Body of pancreas (tissue), 4 donors: ENCODE measurements around the gene CCDC149. TPM values are rescaled to one million over a fixed set of nuclear protein-coding genes. Genes with fewer than 3 reads are reported as not detected.

Source experiments
- ATAC-seq: fragments of 150-250 bp; one replicate; pipeline ENCODE4 v1.9.1; 2016
- DNase-seq, 4 donors: peaks; one replicate each; pipeline ENCODE4 v3.0.0-alpha.2; 2019
- H3K27ac ChIP-seq, 4 donors: fragments of 200-600 bp; sonication (generic); 1 replicate in 3 of 4; 2 replicates in 1 of 4; pipeline versions ENCODE4 v1.5.1 to v1.6.1; 2016 to 2019; ENCODE audit warnings: mild to moderate bottlenecking in 1 of 4, mixed read lengths in 1 of 4, moderate library complexity in 1 of 4
- H3K27me3 ChIP-seq, 2 donors: fragments of 200-600 bp; sonication (generic); one replicate each; pipeline ENCODE4 v1.6.0; 2016; ENCODE audit warnings: mild to moderate bottlenecking in 1 of 2
- H3K36me3 ChIP-seq, 2 donors: fragments of 200-600 bp; sonication (generic); replicated peaks in 1 of 2; 2 replicates each; pipeline ENCODE4 v1.5.1; 2016; ENCODE audit warnings: low read depth in 2 of 2; ENCODE audit not compliant: insufficient read depth in 1 of 2
- H3K4me1 ChIP-seq: fragments of 200-600 bp; sonication (generic); one replicate; pipeline ENCODE4 v1.6.0; 2016
- H3K4me3 ChIP-seq, 2 donors: fragments of 200-600 bp; sonication (generic); 1 replicate in 1 of 2; 2 replicates in 1 of 2; pipeline ENCODE4 v1.5.1; 2016 to 2019
- H3K9me3 ChIP-seq, 3 donors: fragments of 200-600 bp; sonication (generic); 1 replicate in 2 of 3; 2 replicates in 1 of 3; pipeline ENCODE4 v1.5.1; 2016
- POLR2A ChIP-seq, 3 donors: fragments of 450-650 bp; IDR thresholded peaks; one replicate each; pipeline ENCODE4 v1.6.1; 2016; ENCODE audit warnings: antibody characterized with exemption in 3 of 3, mild to moderate bottlenecking in 2 of 3
- WGBS, 2 donors: methylation state at CpG; one replicate each; pipeline ENCODE4 v1.1.5; 2017; 5-methylcytosine and 5-hydroxymethylcytosine counted together
- intact Hi-C: fragments of 100-400 bp; cut with DNase I; formaldehyde crosslinking; loops from one replicate; pipeline ENCODE4 v1.15.1; 2023
- total RNA-seq, 2 donors: library from RNA; depleted of rRNA; stranded (reverse); fragments of >200 nt; gene quantifications; one replicate each; pipeline ENCODE4 v1.1.0, GENCODE V29; 2016
- TF ChIP-seq, protein P1 (sequence below), 7 experiments: fragments of 450-650 bp in 4 of 7; fragments of 200-600 bp in 3 of 7; sonication (generic) in 3 of 7; IDR thresholded peaks; one replicate each; pipeline ENCODE4 v1.5.1; 2016 to 2019; ENCODE audit warnings: antibody characterized with exemption in 7 of 7

Gene CCDC149
- total RNA-seq, 2 donors from 2014 or later = 9.6 to 15.0 TPM

DNA sequence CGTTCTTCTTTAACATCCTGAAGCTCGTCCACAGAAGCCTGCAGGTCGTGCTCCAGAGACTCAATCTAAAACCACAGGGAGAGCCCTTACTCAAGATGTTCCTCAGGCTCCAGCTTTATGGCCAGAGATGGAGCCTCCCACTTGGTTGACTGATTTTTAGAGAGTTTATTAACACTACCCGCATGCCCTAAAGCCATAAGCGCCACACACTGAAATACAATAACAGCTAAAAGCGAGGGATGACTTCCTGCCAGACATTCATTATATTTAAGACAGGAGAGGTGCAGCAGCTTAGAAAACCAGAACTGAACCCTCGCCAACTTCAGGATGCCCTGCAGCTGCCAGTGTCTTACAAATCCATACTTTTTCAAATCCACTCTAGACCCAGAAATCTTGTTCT lies 75.5 kb downstream of the CCDC149 start:
- peaks cover 4 to 8% of the 10 kb centered on the region in 2 donors for H3K36me3 ChIP-seq
- H3K27ac ChIP-seq = no peak overlapping the region
- H3K4me3 ChIP-seq = no peak overlapping the region
- H3K27me3 ChIP-seq = no peaks in the 10 kb centered on the region
- WGBS, 2 donors = 93 to 97% methylated on average over 7 of the region's 7 CpGs
- no peak for TF ChIP-seq POLR2A (IDR thresholded peaks at IDR 0.05)
- no peak for DNase-seq
- H3K9me3 ChIP-seq = no peaks in the 10 kb centered on the region
- no peak for ATAC-seq
- H3K4me1 ChIP-seq = peaks cover 7% of the 10 kb centered on the region
- intact Hi-C loops = no loop called here

DNA sequence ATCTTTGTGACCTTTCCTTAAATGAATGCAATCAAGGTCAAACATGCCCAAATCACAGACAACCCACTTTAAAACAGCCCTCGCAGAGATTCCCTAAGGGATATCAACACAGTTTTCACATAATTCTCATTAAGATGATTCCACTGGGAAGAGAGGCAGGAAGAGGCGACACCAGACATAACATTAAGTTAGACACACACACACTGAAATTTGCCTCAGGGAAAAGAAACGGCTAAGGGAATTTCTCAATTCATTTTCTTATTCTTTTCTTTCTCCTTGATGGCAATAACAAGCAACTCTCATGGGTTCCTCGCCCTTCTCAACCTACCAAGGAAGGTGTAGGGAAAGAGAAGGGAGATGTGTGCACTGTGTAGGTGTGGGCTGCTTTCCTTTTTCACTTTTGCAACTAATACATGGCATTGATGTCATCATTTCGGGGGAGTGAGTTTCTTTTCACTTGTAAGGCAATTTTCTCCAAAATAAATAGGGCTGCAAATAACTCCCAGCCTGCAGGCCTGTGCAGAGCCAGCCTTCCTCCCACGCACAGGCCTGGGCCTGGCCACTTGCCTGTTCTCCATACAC lies 76.1 kb downstream of the CCDC149 start:
- H3K36me3 ChIP-seq = peaks cover 4 to 8% of the 10 kb centered on the region in 2 donors
- ATAC-seq = no peak
- H3K4me3 ChIP-seq = no peak overlapping the region
- peaks cover 7% of the 10 kb centered on the region for H3K4me1 ChIP-seq
- intact Hi-C loops = no loop called here
- no peaks in the 10 kb centered on the region for H3K27me3 ChIP-seq
- 87 to 92% methylated on average over 6 of the region's 6 CpGs for WGBS, 2 donors
- TF ChIP-seq, protein P1, sequence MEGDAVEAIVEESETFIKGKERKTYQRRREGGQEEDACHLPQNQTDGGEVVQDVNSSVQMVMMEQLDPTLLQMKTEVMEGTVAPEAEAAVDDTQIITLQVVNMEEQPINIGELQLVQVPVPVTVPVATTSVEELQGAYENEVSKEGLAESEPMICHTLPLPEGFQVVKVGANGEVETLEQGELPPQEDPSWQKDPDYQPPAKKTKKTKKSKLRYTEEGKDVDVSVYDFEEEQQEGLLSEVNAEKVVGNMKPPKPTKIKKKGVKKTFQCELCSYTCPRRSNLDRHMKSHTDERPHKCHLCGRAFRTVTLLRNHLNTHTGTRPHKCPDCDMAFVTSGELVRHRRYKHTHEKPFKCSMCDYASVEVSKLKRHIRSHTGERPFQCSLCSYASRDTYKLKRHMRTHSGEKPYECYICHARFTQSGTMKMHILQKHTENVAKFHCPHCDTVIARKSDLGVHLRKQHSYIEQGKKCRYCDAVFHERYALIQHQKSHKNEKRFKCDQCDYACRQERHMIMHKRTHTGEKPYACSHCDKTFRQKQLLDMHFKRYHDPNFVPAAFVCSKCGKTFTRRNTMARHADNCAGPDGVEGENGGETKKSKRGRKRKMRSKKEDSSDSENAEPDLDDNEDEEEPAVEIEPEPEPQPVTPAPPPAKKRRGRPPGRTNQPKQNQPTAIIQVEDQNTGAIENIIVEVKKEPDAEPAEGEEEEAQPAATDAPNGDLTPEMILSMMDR (IDR thresholded peaks at IDR 0.05) = no peak
- no peak for TF ChIP-seq POLR2A (IDR thresholded peaks at IDR 0.05)
- H3K9me3 ChIP-seq = no peaks in the 10 kb centered on the region
- DNase-seq = no peak
- no peak overlapping the region for H3K27ac ChIP-seq

DNA sequence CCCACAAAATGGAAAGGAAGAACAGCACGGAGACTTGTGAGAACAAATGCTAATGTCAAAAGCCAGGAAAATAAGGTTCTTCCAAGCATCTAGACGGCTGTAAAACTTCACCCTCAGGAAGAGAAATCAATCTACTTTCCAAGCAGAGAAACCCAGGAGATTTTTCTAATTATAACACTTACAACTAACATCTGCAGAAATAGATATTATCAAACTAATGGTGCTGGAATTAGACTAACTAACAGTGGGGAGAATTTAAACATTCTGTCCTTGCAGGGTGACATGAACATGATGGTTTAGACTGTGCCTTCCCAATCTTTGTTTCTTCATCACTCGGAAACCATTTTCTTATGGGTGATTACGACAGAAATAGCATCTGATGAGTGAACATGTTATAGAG lies 77.1 kb downstream of the CCDC149 start:
- TF ChIP-seq, protein P1 (IDR thresholded peaks at IDR 0.05) = no peak
- no peak for TF ChIP-seq POLR2A (IDR thresholded peaks at IDR 0.05)
- no peak for ATAC-seq
- no peaks in the 10 kb centered on the region for H3K27me3 ChIP-seq
- DNase-seq = no peak
- intact Hi-C loops = no loop called here
- H3K36me3 ChIP-seq = peaks cover 4 to 14% of the 10 kb centered on the region in 2 donors
- no peaks in the 10 kb centered on the region for H3K9me3 ChIP-seq
- H3K4me3 ChIP-seq = no peak overlapping the region
- WGBS, 2 donors = 90 to 92% methylated on average over 4 of the region's 4 CpGs
- H3K4me1 ChIP-seq = peaks cover 4% of the 10 kb centered on the region
- no peak overlapping the region for H3K27ac ChIP-seq

DNA sequence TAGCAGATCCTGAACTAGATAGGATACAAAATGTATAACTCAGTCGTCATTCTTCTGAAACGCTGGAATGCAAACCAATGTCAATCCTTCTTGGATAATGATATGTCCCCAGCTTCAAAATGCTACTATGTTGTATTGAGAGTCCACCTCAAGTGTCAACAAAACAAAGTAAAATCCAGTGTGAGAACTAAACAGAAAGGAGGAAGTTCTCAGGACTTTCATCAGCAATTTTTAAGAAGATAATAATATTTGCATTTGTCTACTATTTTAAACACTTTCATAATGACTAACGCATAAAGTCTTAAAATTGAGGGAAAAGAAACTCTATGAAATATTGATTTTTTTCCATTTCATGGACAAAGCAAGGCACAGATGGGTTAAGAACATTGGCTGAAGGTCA lies 81.2 kb downstream of the CCDC149 start:
- Histone ChIP-seq H3K9me3 (no peaks in the 10 kb centered on the region), H3K27ac (no peak overlapping the region), H3K27me3 (no peaks in the 10 kb centered on the region), H3K4me1 (no peaks in the 10 kb centered on the region), H3K36me3 (peaks cover 4 to 30% of the 10 kb centered on the region in 2 donors), H3K4me3 (no peak overlapping the region)
- DNase-seq (no peak), ATAC-seq (no peak)
- intact Hi-C loops = no loop called here
- WGBS, 2 donors = 78 to 86% methylated on average over 3 of the region's 3 CpGs
- no peak for TF ChIP-seq POLR2A (IDR thresholded peaks at IDR 0.05)
- TF ChIP-seq, protein P1 (IDR thresholded peaks at IDR 0.05) = no peak

DNA sequence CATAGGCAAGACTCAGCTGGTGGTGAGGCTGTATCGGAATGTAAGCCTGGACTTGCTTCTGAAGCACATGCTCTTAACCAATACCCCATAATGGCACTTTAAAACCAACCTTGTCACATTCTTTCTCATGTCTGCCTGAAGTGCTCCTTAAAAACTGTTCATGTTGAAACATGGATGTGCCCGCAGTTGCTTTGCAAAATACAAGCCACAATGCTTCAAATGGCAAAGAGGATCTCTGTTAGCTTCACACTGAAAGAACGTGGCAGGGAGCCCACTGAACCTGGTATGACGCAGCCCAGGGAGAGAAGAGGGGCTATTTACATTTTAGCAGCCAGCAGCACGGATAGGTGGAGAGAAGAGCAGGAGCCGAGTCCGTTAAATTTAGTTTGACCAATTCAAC lies 88.1 kb downstream of the CCDC149 start:
- H3K4me3 ChIP-seq = no peak overlapping the region
- no peaks in the 10 kb centered on the region for H3K9me3 ChIP-seq
- WGBS, 2 donors = 94 to 97% methylated on average over 7 of the region's 7 CpGs
- peaks cover 0 to 17% of the 10 kb centered on the region in 2 donors for H3K36me3 ChIP-seq
- no peak overlapping the region for H3K27ac ChIP-seq
- ATAC-seq = no peak
- H3K4me1 ChIP-seq = no peaks in the 10 kb centered on the region
- intact Hi-C loops = no loop called here
- TF ChIP-seq, protein P1 (IDR thresholded peaks at IDR 0.05) = no peak
- TF ChIP-seq POLR2A (IDR thresholded peaks at IDR 0.05) = no peak
- H3K27me3 ChIP-seq = no peaks in the 10 kb centered on the region
- no peak for DNase-seq
